ENCODE results near the gene KCNN1. TPM values are rescaled to one million over a fixed set of nuclear protein-coding genes. Genes with fewer than 3 reads are reported as not detected.

The KCNN1 gene
- total and polyA plus RNA-seq, 12 donors = 0.16 to 2.5 (median 0.62) TPM; not detected in 2

GRCh38 chr19:17951157-17951989 lies 15.5 kb upstream of the KCNN1 start:
- H3K27me3 ChIP-seq = peaks cover 50% of the 10 kb centered on the region
- H3K4me1 ChIP-seq (replicated peaks in 1 of 2) = peaks cover 0 to 41% of the 10 kb centered on the region in 2 donors
- no peak for DNase-seq
- H3K4me3 ChIP-seq = no peak overlapping the region
- no peaks in the 10 kb centered on the region for H3K36me3 ChIP-seq (replicated peaks in 1 of 2)
- intact Hi-C loops (cut with DNase I) = no loop called here
- no peak overlapping the region for H3K27ac ChIP-seq
- TF ChIP-seq CTCF (IDR thresholded peaks at IDR 0.05) = no peak
- TF ChIP-seq POLR2A (IDR thresholded peaks at IDR 0.05) = no peak
- 1 to 4% (median 2%) methylated on average over 29 to 33 of the region's 33 CpGs for WGBS, 4 donors
- no peaks in the 10 kb centered on the region for H3K9me3 ChIP-seq (replicated peaks in 1 of 3)

- Histone ChIP-seq H3K36me3 (replicated peaks in 1 of 2) (no peaks in the 10 kb centered on the region), H3K9me3 (replicated peaks in 1 of 3) (no peaks in the 10 kb centered on the region), H3K27ac (no peak overlapping the region), H3K27me3 (peaks cover 50% of the 10 kb centered on the region), H3K4me3 (no peak overlapping the region), H3K4me1 (replicated peaks in 1 of 2) (peaks cover 0 to 37% of the 10 kb centered on the region in 2 donors)
- no peak for DNase-seq
- intact Hi-C loops (cut with DNase I) = no loop called here
- TF ChIP-seq POLR2A (IDR thresholded peaks at IDR 0.05) (no peak), CTCF (IDR thresholded peaks at IDR 0.05) (no peak)
- WGBS, 4 donors = 1 to 3% (median 2%) methylated on average over 12 to 68 of the region's 68 CpGs
Measured at GRCh38 chr19:17951990-17952976, 14.6 kb upstream of the KCNN1 start.

- Histone ChIP-seq H3K27me3 (peaks cover 50% of the 10 kb centered on the region), H3K27ac (no peak overlapping the region), H3K9me3 (replicated peaks in 1 of 3) (no peaks in the 10 kb centered on the region), H3K4me3 (no peak overlapping the region), H3K4me1 (replicated peaks in 1 of 2) (peaks cover 0 to 36% of the 10 kb centered on the region in 2 donors), H3K36me3 (replicated peaks in 1 of 2) (no peaks in the 10 kb centered on the region)
- no peak for TF ChIP-seq POLR2A (IDR thresholded peaks at IDR 0.05)
- no peak for TF ChIP-seq CTCF (IDR thresholded peaks at IDR 0.05)
- intact Hi-C loops (cut with DNase I) = no loop called here
- no peak for DNase-seq
- 49 to 73% (median 59%) methylated on average over 5 to 7 of the region's 7 CpGs for WGBS, 4 donors
Measured at GRCh38 chr19:17953316-17953801, 13.5 kb upstream of the KCNN1 start.

DNA sequence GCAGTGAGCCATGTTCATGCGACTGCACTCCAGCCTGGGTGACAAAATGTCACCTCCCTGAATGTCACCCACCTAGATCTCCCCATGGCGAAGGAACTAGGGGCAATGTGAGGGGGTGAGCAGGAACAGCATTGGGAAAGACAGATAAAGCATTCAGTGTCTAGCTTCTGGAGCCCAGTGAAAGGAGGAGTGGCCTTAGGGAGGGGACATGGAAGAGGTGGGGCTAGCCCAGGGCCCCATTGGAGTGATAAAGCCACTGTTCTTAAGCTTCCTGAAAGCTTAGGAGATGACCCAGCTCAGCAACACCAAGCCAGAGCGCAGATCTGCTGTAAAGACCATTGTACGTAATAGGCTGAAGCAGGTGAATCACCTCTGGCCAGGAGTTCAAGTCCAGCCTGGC lies 13.0 kb upstream of the KCNN1 start:
- peaks cover 50% of the 10 kb centered on the region for H3K27me3 ChIP-seq
- H3K36me3 ChIP-seq (replicated peaks in 1 of 2) = no peaks in the 10 kb centered on the region
- peaks cover 0 to 33% of the 10 kb centered on the region in 2 donors for H3K4me1 ChIP-seq (replicated peaks in 1 of 2)
- H3K9me3 ChIP-seq (replicated peaks in 1 of 3) = no peaks in the 10 kb centered on the region
- WGBS, 4 donors = 64 to 79% (median 70%) methylated on average over 4 of the region's 4 CpGs
- H3K4me3 ChIP-seq = no peak overlapping the region
- no peak for DNase-seq
- TF ChIP-seq POLR2A (IDR thresholded peaks at IDR 0.05) (no peak), CTCF (IDR thresholded peaks at IDR 0.05) (no peak)
- intact Hi-C loops (cut with DNase I) = no loop called here
- H3K27ac ChIP-seq = no peak overlapping the region
